CD1c-positive myeloid dendritic cell (primary cell): ENCODE results near the gene SURF1.
"Not testable (repeated sequence)": the region's sequence is repeated elsewhere in the genome, so short reads cannot be mapped to it uniquely, and the experiment has no call there.

Experiments
- DNase-seq: peaks from one replicate; pipeline ENCODE4 v3.0.0-alpha.2; 2016; ENCODE audit errors: extremely low spot score

SURF1 gene

GRCh38 chr9:133384736-133385321, 28.5 kb upstream of the SURF1 start:
- DNase-seq = no peak

DNA sequence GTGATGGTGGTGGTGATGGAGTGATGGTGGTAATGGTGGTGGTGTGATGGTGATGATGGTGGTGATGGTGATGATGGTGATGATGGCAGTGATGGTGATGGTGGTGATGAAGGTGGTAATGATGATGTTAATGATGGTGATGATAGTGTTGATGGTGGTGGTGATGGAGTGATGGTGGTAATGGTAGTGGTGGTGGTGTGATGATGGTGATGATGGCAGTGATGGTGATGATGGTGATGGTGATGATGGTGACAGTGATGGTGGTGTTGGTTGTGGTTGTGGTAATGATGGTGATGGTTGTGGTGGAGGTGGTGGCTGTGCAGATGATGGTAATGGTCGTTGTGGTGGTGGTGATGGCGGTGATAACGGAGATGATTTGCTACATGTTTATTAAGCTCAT, 27.2 kb upstream of the SURF1 start:
- DNase-seq = no peak

- no peak for DNase-seq
These were observed 26.3 kb upstream of the SURF1 start for GRCh38 chr9:133382507-133383141.

- no peak for DNase-seq
These were observed 24.4 kb upstream of the SURF1 start for GRCh38 chr9:133380734-133381133.

DNA sequence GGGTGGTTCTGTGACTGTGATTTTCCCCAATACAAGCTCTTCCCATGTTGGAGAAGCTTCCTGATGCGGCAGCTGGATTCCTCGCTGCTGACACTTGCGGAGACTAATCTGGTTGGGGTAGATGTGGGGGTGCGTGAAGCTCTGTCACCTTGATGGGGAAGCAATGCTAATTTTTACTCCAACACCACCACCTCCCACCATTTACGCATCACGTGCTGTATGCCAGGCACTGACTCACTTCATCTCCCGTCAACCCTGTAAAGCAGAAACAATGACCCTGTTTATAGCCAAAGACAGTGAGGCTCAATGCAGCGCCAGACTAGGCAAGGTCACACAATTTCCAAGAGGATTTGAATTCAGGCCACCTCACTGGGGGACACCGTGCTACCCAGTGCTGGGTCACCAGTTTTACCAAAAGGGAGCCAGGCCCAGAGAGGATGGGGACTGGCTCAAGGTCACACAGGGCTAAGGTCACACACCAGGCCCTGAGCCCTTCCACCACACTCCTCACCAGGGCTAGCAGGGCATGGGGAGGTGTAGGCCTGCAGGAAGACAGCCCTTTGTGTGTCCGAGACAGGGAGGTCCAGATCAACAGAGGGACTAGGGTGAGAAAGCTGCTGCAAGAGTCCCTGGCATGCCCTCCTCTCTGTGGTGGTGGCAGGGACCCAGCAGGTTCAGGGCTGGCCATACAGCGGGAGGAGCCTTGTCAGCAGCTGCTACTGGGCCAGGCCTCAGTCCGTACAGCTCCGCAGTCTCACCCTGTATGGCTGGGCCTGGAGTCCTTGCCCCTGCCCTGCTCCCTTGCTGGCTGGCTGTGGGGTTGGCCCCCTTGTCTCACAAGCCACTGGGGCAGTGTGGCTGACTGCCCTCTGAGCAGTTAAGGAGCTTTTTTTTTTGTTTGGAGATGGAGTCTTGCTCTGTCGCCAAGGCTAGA, 23.1 kb upstream of the SURF1 start:
- DNase-seq = no peak

GRCh38 chr9:133378408-133378962, 22.2 kb upstream of the SURF1 start:
- no peak for DNase-seq

- DNase-seq = no peak
These were observed 21.5 kb upstream of the SURF1 start for GRCh38 chr9:133377721-133378216.

- not testable (repeated sequence) for DNase-seq
These were observed 21.0 kb upstream of the SURF1 start for GRCh38 chr9:133377280-133377679.

GRCh38 chr9:133375724-133376654, 19.7 kb upstream of the SURF1 start, which contains the start of the genes STKLD1 and SURF4:
Gene STKLD1 (plus strand): TSS chr9:133376366. CDS start chr9:133376474, 108 bp downstream.
Gene SURF4 (minus strand): TSS chr9:133376060. CDS start chr9:133375969, 91 bp downstream.
- peak; percentile 98 for DNase-seq

GRCh38 chr9:133375116-133375723, 18.9 kb upstream of the SURF1 start:
- peak; percentile 45 for DNase-seq

- DNase-seq = peak; percentile 38
These were observed 18.4 kb upstream of the SURF1 start for GRCh38 chr9:133374612-133375115.

DNA sequence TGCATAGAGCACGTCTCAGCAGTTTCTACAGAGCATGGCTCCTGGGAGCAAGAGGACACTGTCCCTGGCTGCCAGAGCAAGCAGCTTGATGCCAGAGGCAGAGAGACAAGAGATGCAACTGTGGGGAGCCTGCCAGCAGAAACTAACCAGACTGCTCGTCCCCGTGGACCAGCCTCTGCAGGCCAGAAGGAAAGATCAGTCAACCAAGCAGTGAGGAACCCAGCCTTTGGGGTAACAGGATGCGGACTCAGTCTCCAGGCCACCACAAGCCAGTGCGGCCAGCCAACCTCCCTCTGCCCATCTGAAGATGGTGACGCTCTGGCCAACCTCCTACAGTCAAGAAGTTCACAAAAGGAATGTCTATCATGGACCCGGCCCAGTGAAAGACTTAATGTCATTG, 15.9 kb upstream of the SURF1 start:
- DNase-seq = no peak

DNA sequence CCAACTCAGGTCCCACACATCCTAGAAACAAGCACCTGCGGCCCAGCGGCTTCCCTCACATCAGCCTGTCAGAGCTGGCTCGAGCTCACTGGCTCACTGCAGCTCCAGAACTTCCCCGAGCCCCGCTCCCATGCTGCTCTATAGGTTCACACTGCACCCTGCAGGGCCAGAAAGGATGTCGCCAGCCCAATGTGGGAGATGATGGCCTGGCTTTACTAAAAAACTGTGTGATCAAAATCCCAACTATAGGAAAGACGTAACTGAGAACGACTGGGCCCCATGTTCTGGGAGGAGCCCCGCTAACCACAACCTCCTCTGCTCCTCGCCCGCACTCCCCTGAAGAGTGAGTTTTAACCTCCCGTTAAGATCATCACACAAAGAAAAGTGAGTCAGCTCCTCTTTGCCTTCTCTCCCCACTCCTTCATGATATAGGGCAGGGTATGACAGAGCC, 15.0 kb upstream of the SURF1 start:
- peak; percentile 19 for DNase-seq

GRCh38 chr9:133370685-133371084, 14.4 kb upstream of the SURF1 start:
- no peak for DNase-seq

- no peak for DNase-seq
These were observed 13.6 kb upstream of the SURF1 start for GRCh38 chr9:133369933-133370332.

GRCh38 chr9:133369422-133369821, 13.1 kb upstream of the SURF1 start:
- no peak for DNase-seq

GRCh38 chr9:133368249-133368881, 12.1 kb upstream of the SURF1 start:
- DNase-seq = no peak

GRCh38 chr9:133367778-133368177, 11.5 kb upstream of the SURF1 start:
- no peak for DNase-seq

DNA sequence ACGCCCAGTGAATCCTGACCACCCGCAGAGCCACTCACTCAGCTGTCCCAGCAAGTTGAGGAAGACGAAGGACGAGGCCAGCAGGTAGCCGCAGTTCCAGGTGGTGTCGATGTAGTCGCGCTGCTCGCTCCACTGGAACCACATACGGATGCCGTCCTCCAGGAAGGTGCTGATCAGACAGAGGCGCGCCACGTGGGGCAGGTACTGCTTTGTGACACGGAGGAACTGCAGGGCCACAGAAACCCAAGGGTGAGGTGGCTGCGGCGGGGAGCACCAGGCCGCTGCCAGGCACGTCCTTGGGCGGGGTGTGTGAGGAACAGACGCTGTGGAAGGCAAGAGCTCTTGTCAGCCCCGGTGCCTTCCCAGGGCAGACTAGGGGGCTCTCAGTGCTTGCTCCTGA, 10.9 kb upstream of the SURF1 start:
- DNase-seq = no peak

DNA sequence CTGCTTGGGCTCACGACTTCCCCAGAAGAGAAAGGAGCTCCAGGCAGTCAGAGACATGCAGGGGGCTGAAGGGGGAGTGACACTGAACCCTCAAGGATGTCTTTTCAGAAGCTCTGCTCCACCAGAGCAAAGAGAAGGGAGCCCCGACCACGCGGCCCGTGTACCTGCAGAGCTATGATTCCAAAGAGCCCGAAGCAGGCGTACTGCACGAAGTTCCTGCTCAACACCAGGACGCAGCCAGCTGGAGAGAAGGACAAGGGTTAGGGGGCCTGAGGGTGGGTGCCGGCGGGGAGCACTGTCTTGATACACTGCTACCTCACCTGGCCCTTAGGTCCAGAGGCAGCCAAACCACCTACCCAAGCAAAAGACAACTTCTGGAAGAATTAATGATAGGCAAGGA, 10.1 kb upstream of the SURF1 start:
- no peak for DNase-seq
